A673 (cell line): ENCODE data around the gene GLIS2. TPM values are rescaled to one million over a fixed set of nuclear protein-coding genes. Genes with fewer than 3 reads are reported as not detected.

Experiments used
- BruUV-seq: library from RNA; stranded (reverse); fragments of 400-500 nt; replicated peaks from 2 replicates; lab custom pipeline; 2021; lab: Mats Ljungman, UMichigan
- CTCF ChIA-PET: fragments of 300-600 bp; sonication (Branson Sonifier 250); formaldehyde crosslinking; loops from one replicate; lab custom pipeline; 2022; ENCODE audit warnings: antibody characterized with exemption; lab: Charles Lee
- POLR2A ChIA-PET: fragments of 300-600 bp; sonication (Branson Sonifier 250); formaldehyde crosslinking; loops from one replicate; lab custom pipeline; 2022; ENCODE audit warnings: antibody characterized with exemption; ENCODE audit not compliant: low non-redundant PET; lab: Charles Lee
- DNase-seq: peaks from one replicate; pipeline ENCODE4 v3.0.0-alpha.2; 2015; ENCODE audit warnings: low spot score
- H3K27ac ChIP-seq: fragments of 200-600 bp; sonication (generic); 2 replicates; pipeline ENCODE4 v1.5.1; 2016; ENCODE audit warnings: mixed run types, low read depth, mild to moderate bottlenecking, mixed read lengths, antibody characterized with exemption, low read length; ENCODE audit not compliant: poor library complexity, severe bottlenecking
- H3K27me3 ChIP-seq: fragments of 200-600 bp; sonication (generic); replicated peaks from 2 replicates; pipeline ENCODE4 v1.6.1; 2017; ENCODE audit warnings: mixed run types, low read depth, mild to moderate bottlenecking, mixed read lengths, antibody characterized with exemption, low read length; ENCODE audit not compliant: insufficient read depth, poor library complexity
- H3K36me3 ChIP-seq: fragments of 200-600 bp; sonication (generic); 2 replicates; pipeline ENCODE4 v1.6.1; 2016; ENCODE audit warnings: mixed run types, mild to moderate bottlenecking, mixed read lengths, antibody characterized with exemption, low read length; ENCODE audit not compliant: insufficient read depth, poor library complexity, severe bottlenecking
- H3K4me1 ChIP-seq: fragments of 200-600 bp; sonication (generic); 2 replicates; pipeline ENCODE4 v1.6.1; 2017; ENCODE audit warnings: mixed run types, mild to moderate bottlenecking, mixed read lengths, antibody characterized with exemption, low read length; ENCODE audit not compliant: insufficient read depth, poor library complexity, severe bottlenecking
- H3K4me3 ChIP-seq: fragments of 200-600 bp; sonication (generic); 2 replicates; pipeline ENCODE4 v1.5.1; 2016; ENCODE audit warnings: low read depth, mixed run types, mild to moderate bottlenecking, mixed read lengths, low read length; ENCODE audit not compliant: poor library complexity, severe bottlenecking
- H3K9me3 ChIP-seq: fragments of 200-600 bp; sonication (generic); 2 replicates; pipeline ENCODE4 v1.6.1; 2016; ENCODE audit warnings: mixed run types, low read depth, mild to moderate bottlenecking, mixed read lengths, antibody characterized with exemption, low read length; ENCODE audit not compliant: poor library complexity, severe bottlenecking
- EZH2 ChIP-seq: fragments of 200-600 bp; sonication (generic); IDR thresholded peaks from 2 replicates; pipeline ENCODE4 v1.6.1; 2017; ENCODE audit warnings: borderline replicate concordance, low read depth, mild to moderate bottlenecking, mixed read lengths, antibody characterized with exemption, low read length; ENCODE audit not compliant: poor library complexity, severe bottlenecking
- intact Hi-C: fragments of 100-400 bp; cut with micrococcal nuclease; formaldehyde crosslinking; loops from one replicate; pipeline ENCODE4 v1.10.0; 2022; ENCODE audit not compliant: unreplicated experiment
- total RNA-seq: library from RNA; stranded (reverse); gene quantifications from 2 replicates; pipeline ENCODE4 v1.2.3, GENCODE V29; 2021
- TF ChIP-seq, protein P1 (sequence below): fragments of 300-800, 200-600 bp; sonication (generic); conservative IDR thresholded peaks from 2 replicates; pipeline ENCODE4 v1.5.1; 2017; ENCODE audit warnings: low read depth, mild to moderate bottlenecking, antibody characterized with exemption, low read length, moderate library complexity, mixed read lengths

The GLIS2 gene
- total RNA-seq, 1 experiment from 2014 or later = 10.6 TPM

DNA sequence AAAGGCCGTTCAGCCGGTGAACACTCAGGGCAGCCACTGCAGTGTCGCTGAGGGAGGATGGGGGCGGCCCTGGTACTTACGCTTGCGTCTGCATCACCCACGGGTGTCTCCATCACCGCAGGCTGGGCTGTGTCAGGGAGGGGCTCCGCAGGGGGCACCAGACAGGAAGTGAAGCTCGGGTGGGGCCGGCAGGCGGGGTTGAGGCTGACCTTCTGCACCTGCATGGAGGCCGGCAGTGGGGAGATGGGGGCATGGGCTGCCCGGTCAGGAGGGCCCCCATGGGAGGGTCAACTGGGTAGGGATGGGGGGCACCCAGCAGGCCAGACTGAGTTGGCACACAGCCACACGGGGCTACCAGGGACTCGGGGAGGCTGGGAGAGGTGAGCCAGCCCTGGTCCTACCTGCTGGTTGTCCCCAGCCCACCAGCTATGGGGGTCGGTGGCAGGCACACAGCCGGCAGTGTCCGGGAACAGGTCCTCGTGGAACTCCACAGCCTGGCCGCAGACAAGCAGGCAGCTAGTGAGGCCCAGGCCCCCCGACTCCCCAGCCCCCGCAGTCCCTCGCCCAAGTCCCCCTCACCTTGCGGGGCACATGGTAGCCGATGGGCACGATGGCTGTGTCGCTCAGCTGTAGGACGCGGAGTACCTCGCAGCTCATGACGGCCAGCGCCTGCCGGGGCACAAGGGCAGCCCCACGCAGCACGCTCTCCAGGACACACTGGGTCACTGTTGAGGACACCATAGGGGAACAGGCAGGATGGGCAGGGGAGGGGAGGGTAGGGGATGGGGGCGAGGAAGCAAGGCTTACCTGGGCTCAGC is 48.5 kb downstream of the GLIS2 start:
- CTCF ChIA-PET = no interaction called here
- DNase-seq = no peak
- H3K36me3 ChIP-seq = no peaks in the 10 kb centered on the region
- no TSS peak for BruUV-seq
- no peaks in the 10 kb centered on the region for H3K4me1 ChIP-seq
- TF ChIP-seq, protein P1, sequence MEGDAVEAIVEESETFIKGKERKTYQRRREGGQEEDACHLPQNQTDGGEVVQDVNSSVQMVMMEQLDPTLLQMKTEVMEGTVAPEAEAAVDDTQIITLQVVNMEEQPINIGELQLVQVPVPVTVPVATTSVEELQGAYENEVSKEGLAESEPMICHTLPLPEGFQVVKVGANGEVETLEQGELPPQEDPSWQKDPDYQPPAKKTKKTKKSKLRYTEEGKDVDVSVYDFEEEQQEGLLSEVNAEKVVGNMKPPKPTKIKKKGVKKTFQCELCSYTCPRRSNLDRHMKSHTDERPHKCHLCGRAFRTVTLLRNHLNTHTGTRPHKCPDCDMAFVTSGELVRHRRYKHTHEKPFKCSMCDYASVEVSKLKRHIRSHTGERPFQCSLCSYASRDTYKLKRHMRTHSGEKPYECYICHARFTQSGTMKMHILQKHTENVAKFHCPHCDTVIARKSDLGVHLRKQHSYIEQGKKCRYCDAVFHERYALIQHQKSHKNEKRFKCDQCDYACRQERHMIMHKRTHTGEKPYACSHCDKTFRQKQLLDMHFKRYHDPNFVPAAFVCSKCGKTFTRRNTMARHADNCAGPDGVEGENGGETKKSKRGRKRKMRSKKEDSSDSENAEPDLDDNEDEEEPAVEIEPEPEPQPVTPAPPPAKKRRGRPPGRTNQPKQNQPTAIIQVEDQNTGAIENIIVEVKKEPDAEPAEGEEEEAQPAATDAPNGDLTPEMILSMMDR = no peak
- no peak for TF ChIP-seq EZH2
- intact Hi-C loops = no loop called here
- POLR2A ChIA-PET = interaction anchor here (0.6 kb wide), 1 partner anchor 21 kb away, joined by 4 read pairs; no protein-coding TSS in a partner anchor
- no peaks in the 10 kb centered on the region for H3K27me3 ChIP-seq
- H3K4me3 ChIP-seq = no peak overlapping the region
- no peak overlapping the region for H3K27ac ChIP-seq
- H3K9me3 ChIP-seq = no peaks in the 10 kb centered on the region

DNA sequence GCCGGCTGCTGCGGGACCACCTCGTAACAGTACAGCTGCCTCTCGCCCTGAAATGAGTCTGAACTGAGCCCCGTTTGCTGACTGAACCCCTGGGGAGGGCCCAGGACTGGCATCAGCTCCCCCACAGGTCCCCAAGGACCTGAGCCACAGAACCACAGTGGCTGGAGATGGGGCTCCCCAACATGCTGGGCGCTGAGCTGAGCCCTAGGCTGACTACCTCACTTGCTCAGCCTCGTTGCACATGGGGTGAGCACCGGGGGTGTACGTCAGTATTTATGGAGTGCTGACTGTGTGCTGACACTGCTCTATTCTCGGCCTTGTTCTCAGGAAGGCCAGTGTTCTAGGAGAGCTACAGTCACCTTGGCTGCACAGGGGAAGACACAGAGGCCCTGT is 49.1 kb downstream of the GLIS2 start:
- CTCF ChIA-PET = no interaction called here
- Histone ChIP-seq H3K36me3 (no peaks in the 10 kb centered on the region), H3K4me1 (no peaks in the 10 kb centered on the region), H3K27ac (no peak overlapping the region), H3K27me3 (no peaks in the 10 kb centered on the region), H3K9me3 (no peaks in the 10 kb centered on the region), H3K4me3 (no peak overlapping the region)
- intact Hi-C loops = no loop called here
- TF ChIP-seq EZH2 = no peak
- TF ChIP-seq, protein P1 = no peak
- no peak for DNase-seq
- BruUV-seq = no TSS peak
- POLR2A ChIA-PET = no interaction called here

DNA sequence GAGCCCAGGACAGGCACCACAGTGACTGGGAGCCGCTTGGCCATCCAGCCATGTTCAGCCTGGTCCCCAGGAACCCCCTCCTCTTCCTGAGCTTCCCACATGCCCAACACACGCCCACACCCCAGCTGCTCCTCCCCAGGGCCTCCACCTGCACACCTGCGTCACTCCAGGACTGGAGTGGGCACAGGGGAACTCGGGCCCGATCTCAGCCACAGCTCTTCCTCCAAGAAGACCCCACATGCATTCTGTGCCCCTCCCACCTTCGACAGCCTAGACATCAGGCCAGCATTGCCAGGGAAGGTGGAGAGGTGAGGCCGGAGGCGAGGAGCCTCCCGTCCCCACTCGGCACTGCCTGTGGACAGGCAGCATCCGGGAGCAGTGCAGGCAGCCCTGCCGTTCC is 49.7 kb downstream of the GLIS2 start:
- no TSS peak for BruUV-seq
- POLR2A ChIA-PET = no interaction called here
- no peak overlapping the region for H3K27ac ChIP-seq
- no peaks in the 10 kb centered on the region for H3K27me3 ChIP-seq
- intact Hi-C loops = no loop called here
- no peak overlapping the region for H3K4me3 ChIP-seq
- TF ChIP-seq EZH2 = no peak
- TF ChIP-seq, protein P1 = no peak
- DNase-seq = no peak
- H3K4me1 ChIP-seq = no peaks in the 10 kb centered on the region
- CTCF ChIA-PET = no interaction called here
- H3K9me3 ChIP-seq = no peaks in the 10 kb centered on the region
- no peaks in the 10 kb centered on the region for H3K36me3 ChIP-seq
